Colonic mucosa (tissue), 4 donors: ENCODE measurements around the gene PDILT. TPM values are rescaled to one million over a fixed set of nuclear protein-coding genes. Genes with fewer than 3 reads are reported as not detected.
"Not testable (repeated sequence)": the region's sequence is repeated elsewhere in the genome, so short reads cannot be mapped to it uniquely, and the experiment has no call there.

Experiments
- DNase-seq: peaks from one replicate; pipeline ENCODE4 v3.0.0-alpha.2; 2020
- H3K27ac ChIP-seq: fragments of 200-600 bp; one replicate; pipeline ENCODE4 v1.8.0; 2021
- H3K27me3 ChIP-seq: fragments of 200-600 bp; one replicate; pipeline ENCODE4 v1.8.0; 2021
- H3K36me3 ChIP-seq: fragments of 200-600 bp; one replicate; pipeline ENCODE4 v1.8.0; 2021
- H3K4me1 ChIP-seq: fragments of 200-600 bp; one replicate; pipeline ENCODE4 v1.8.0; 2021; ENCODE audit warnings: mild to moderate bottlenecking
- H3K4me3 ChIP-seq: fragments of 200-600 bp; one replicate; pipeline ENCODE4 v1.8.0; 2021
- H3K9ac ChIP-seq, 2 donors: one replicate each; pipeline ENCODE4 v1.7.0; 2013; ENCODE audit warnings: control low read depth in 2 of 2, low read depth in 2 of 2, low read length in 2 of 2
- H3K9me3 ChIP-seq: fragments of 200-600 bp; one replicate; pipeline ENCODE4 v1.8.0; 2021
- CTCF ChIP-seq: fragments of 200-600 bp; IDR thresholded peaks from one replicate; pipeline ENCODE4 v1.8.0; 2022; ENCODE audit warnings: antibody characterized with exemption, mild to moderate bottlenecking
- intact Hi-C: fragments of 100-400 bp; cut with DNase I; formaldehyde crosslinking; loops from one replicate; pipeline ENCODE4 v1.14.1; 2022
- total RNA-seq, 2 donors: library from RNA; stranded (reverse); fragmentation: NEBNext Ultra II Directional in 1 of 2; extraction: Animal tissue kit (Norgen Biotek cat#: 25700) in 1 of 2; gene quantifications; one replicate each; pipeline ENCODE4 v1.2.1, GENCODE V29; 2021
- donor health status: healthy.
- donor health status: DM: no; HTN: no; CAD: no.
- donor health status: DM: no; HTN: no; CAD: no.

The PDILT gene
- total RNA-seq, 2 donors from 2014 or later, result not detected

GRCh38 chr16:20321671-20322070 lies 82.9 kb downstream of the PDILT start:
- Histone ChIP-seq H3K9me3 (no peaks in the 10 kb centered on the region), H3K27me3 (no peaks in the 10 kb centered on the region), H3K36me3 (no peaks in the 10 kb centered on the region), H3K27ac (no peak overlapping the region), H3K9ac (no peak overlapping the region), H3K4me3 (no peak overlapping the region), H3K4me1 (no peaks in the 10 kb centered on the region)
- no peak for DNase-seq
- TF ChIP-seq CTCF, result no peak
- intact Hi-C loops, result no loop called here

- H3K4me3 ChIP-seq, H3K9me3 ChIP-seq, H3K9ac ChIP-seq, intact Hi-C loops, H3K4me1 ChIP-seq, H3K27ac ChIP-seq, DNase-seq, H3K36me3 ChIP-seq, H3K27me3 ChIP-seq: not testable (repeated sequence)
These were observed 83.5 kb downstream of the PDILT start for GRCh38 chr16:20321051-20321450.

- no peaks in the 10 kb centered on the region for H3K4me1 ChIP-seq
- H3K27ac ChIP-seq, result no peak overlapping the region
- no peak overlapping the region for H3K4me3 ChIP-seq
- H3K9me3 ChIP-seq, result no peaks in the 10 kb centered on the region
- DNase-seq, result no peak
- H3K36me3 ChIP-seq, result no peaks in the 10 kb centered on the region
- no peak for TF ChIP-seq CTCF
- intact Hi-C loops, result no loop called here
- no peak overlapping the region for H3K9ac ChIP-seq
- H3K27me3 ChIP-seq, result no peaks in the 10 kb centered on the region
These were observed 83.9 kb downstream of the PDILT start for GRCh38 chr16:20320592-20320991.

DNA sequence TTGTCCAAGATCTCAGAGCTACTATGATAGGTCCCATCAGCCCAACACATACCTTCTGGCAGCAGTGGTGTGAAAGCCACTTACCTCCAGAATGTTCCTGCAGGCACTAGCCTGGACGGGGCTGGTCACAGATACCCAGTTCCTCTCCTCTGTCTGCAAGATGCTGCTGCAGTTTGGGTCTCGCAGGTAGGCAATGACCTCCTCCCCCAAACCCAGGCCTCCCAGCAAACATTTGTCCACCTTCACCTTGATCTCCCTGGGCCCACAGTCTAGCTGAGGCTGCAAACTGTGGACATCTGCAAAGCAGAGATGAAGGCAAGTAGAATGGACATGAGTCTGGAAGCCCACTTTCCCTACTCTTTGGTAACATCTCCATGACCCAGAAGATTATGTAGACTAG lies 84.4 kb downstream of the PDILT start:
- Histone ChIP-seq H3K36me3 (no peaks in the 10 kb centered on the region), H3K27me3 (no peaks in the 10 kb centered on the region), H3K9me3 (no peaks in the 10 kb centered on the region), H3K4me1 (no peaks in the 10 kb centered on the region), H3K4me3 (no peak overlapping the region), H3K9ac (no peak overlapping the region), H3K27ac (no peak overlapping the region)
- intact Hi-C loops, result no loop called here
- TF ChIP-seq CTCF, result no peak
- DNase-seq, result no peak

- no peak overlapping the region for H3K27ac ChIP-seq
- H3K9me3 ChIP-seq, result no peaks in the 10 kb centered on the region
- no peak for TF ChIP-seq CTCF
- DNase-seq, result no peak
- no peaks in the 10 kb centered on the region for H3K27me3 ChIP-seq
- no peaks in the 10 kb centered on the region for H3K36me3 ChIP-seq
- H3K4me1 ChIP-seq, result no peaks in the 10 kb centered on the region
- H3K9ac ChIP-seq, result no peak overlapping the region
- no peak overlapping the region for H3K4me3 ChIP-seq
- intact Hi-C loops, result no loop called here
These were observed 85.1 kb downstream of the PDILT start for GRCh38 chr16:20319406-20319805.

- Histone ChIP-seq H3K9me3 (no peaks in the 10 kb centered on the region), H3K4me3 (no peak overlapping the region), H3K9ac (no peak overlapping the region), H3K27ac (no peak overlapping the region), H3K36me3 (no peaks in the 10 kb centered on the region), H3K27me3 (no peaks in the 10 kb centered on the region), H3K4me1 (no peaks in the 10 kb centered on the region)
- no peak for DNase-seq
- TF ChIP-seq CTCF, result no peak
- intact Hi-C loops, result no loop called here
These were observed 86.1 kb downstream of the PDILT start for GRCh38 chr16:20318437-20318836.
